GM21786 (cell line): ENCODE results near the gene ALDH3B2.
"Not testable (repeated sequence)": the region's sequence is repeated elsewhere in the genome, so short reads cannot be mapped to it uniquely, and the experiment has no call there.

ENCODE experiments used
- ATAC-seq: cut with Tn5 transposase; IDR thresholded peaks from one replicate; pipeline ENCODE4 v1.9.1; 2021; ENCODE audit not compliant: unreplicated experiment

Gene ALDH3B2, protein sequence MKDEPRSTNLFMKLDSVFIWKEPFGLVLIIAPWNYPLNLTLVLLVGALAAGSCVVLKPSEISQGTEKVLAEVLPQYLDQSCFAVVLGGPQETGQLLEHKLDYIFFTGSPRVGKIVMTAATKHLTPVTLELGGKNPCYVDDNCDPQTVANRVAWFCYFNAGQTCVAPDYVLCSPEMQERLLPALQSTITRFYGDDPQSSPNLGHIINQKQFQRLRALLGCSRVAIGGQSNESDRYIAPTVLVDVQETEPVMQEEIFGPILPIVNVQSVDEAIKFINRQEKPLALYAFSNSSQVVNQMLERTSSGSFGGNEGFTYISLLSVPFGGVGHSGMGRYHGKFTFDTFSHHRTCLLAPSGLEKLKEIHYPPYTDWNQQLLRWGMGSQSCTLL

DNA sequence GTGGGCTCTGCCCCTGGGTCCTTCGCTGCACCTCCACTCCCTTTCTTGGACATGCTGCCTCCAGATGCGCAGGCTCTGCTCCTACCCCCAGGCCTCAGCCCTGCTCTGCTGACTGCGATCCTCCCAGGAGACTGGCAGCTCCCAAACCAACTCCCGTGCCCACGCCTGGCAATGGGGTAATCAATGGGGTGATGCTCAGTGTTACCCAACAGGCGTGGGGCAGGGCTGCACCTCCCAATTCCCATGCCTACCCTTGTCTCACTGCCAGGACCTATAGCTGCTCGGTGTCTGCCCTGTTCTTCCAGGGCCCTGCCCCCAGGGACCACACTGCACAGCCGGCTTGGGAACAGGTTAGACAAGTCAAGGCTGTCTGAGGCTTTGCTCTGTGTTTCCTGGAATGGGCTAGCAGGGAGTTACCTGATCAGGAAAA, at the start of gene ALDH3B2:
TSS of gene ALDH3B2 (minus strand) at position 182 of the 430 bp plus-strand sequence. CDS start 7,688 bp downstream, outside the sequence.
- ATAC-seq, result no peak

DNA sequence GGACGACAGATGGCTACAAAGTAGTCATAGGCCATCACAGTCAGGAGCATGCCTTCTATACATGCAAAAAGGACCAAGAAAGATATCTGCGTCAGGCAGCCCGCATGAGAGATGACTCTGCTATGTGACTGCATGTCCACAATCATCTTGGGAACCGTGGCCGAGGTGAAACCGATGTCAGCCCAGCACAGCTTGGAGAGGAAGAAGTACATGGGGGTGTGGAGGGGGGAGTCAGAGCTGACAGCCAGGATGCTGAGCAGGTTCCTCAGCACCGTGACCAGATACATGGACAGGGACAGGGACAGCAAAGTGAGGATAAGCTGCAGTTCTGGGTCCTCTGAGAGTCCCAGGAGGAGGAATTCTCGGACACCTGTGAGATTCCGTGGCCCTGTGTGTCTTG, 48.6 kb upstream of the ALDH3B2 start:
- ATAC-seq, result not testable (repeated sequence)

DNA sequence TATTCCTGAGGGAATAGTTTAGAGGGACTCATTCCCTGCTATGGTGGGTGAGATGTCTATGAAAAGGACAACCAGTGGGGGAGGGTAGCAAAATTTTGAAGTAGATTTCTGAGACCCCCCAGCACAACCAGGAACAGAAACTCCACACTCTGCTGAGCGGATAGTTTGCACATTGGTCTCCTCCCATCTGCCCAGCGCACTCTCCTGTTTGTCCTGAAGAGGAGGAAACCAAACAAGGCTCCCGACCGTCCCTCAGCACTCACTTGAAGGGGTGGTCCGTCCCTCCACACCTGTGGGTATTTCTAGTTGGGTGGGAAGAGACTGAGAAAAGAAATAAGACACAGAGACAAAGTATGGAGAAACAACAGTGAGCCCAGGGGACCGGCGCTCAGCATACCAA, 41.8 kb upstream of the ALDH3B2 start:
- not testable (repeated sequence) for ATAC-seq

DNA sequence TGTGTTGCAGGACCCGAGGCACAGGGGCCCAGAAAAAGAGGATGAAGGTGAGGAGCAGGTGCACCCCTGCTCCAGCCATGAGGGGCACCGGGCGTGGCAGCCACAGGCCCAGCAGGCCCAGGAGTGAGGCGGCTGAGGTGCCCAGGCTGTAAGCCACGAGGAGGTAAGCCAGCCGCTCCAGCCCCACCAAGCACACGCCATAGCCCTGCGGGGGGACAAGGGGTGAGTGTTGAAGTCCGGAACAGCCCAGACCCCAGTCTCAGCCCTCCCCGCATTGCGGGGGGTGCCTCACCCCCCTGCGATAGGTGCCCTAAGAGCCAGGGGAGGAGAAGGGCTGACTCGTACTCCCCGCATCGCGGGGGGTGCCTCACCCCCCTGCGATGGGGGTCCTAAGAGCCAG, 41.4 kb upstream of the ALDH3B2 start:
- ATAC-seq, result not testable (repeated sequence)

DNA sequence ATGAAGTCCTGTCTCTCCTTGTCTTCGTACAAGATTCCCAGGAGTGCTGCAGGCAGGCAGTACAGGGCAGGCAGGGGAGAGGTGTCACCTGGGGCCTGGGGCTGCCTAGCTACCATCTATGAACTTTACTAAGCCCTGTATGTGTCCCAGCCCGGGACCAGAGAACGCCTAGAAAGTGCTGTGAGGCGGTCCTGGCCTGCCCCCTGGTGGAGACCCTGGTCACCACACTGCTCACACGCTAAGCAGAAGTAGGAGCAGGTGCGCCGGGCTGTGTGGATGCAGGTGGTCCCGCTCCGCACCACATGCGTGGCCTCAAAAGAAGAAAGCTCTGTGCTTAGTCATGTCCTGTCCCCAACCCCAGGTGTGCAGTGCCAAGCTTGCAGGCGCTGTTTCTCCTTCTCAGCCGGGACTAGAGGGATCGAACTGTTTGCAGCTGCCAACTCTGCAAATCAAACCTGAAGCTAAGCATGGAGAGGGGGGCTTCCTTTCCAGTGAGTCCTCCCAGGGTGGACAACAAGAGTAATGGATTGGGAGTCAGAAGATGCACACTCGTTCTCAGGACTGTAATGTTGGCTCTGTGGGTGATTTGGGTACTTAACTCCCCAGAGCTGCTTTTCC, 39.6 kb upstream of the ALDH3B2 start:
- not testable (repeated sequence) for ATAC-seq

DNA sequence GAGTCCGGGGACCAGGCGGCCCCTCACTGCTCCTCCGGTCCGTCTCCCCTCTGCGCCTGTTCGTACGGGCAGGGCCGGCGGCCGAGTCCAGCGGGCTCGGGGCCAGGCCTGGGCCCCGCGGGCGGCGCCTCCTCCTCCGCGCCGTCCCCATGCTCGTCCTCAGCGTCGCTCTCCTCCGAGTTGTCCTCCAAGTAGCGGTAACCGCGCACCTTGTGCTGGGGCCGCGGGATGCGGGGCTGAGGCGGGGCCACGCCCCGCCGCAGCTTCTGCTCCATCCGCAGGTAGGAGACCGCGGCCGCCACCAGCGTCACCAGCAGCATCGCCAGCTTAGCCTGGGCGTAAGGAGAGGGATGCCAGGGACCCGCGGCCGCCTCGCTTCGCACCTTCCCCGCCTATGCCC, 37.3 kb upstream of the ALDH3B2 start:
- ATAC-seq, result not testable (repeated sequence)

DNA sequence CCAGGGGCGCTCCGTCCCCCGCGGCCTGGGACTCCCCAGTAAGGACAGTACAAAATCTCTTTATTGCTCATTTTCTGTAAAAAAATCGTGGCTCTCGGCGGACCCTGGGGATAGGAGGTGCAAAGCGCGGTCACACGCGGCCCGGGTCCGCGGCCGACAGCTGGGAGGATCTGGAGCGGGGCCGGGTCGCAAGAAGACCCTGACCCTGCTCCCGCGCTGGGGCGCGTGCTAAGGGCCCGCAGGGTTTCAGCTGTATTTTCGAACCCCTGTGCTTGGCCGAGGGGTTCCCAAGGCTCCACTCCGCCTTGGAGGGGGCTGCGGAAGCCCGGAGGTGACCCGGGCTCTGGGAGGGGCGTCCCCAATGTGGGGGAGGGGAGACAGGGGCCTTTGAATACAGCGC, 36.8 kb upstream of the ALDH3B2 start:
- ATAC-seq, result not testable (repeated sequence)

DNA sequence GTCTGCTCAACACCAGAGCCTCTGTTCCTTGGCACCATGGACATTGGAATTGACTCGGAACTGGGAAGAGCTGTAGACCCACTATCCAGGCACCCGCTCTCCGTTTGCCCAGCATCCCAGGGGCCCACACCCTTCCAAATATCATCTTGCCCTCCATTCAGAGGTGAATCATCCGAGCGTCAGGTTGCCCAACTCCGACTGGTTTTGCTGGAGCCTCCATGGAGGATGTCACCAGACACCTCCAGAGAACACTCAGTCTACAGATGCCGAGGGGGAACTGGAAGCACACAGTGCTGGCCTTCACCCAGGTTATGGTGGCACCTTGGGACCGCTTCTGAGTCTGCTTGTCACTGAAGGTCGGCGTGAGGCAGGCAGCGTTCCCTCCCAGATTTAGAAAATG, 35.4 kb upstream of the ALDH3B2 start:
- ATAC-seq, result not testable (repeated sequence)

DNA sequence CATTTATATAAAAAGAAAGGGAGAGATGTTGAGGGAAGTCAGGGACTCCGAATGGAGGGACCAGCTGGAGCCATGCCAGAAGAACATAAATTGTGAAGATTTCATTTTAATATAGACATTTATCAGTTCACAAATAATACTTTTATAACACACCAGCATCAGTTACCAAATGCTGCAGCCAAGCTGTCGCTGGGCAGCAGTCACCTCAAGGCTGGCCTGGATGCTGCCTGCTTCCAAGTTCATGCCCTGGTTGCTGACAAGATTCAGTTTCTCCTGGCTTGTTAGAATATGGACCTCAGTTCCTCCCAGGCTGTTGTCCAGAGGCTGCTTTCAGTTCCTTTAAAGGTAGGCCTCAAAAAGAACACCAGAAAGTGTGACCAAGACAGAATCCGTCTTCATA, 30.8 kb upstream of the ALDH3B2 start:
- ATAC-seq, result no peak

DNA sequence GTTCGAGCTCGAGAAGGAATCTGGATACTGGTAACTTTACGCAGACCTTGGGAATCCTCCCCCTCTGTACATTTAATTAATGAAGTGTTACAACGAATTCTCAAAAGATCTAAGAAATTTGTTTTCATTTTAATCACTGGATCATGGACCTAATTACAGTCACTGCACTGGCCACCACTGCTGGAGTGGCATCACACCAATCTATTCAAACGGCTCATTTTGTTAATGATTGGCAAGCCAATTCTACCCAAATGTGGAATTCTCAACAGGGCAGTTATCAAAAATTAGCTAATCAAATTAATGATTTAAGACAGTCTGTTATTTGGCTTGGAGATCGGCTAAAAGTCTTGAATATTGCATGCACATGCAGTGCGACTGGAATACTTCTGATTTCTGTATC, 30.1 kb upstream of the ALDH3B2 start:
- no peak for ATAC-seq

DNA sequence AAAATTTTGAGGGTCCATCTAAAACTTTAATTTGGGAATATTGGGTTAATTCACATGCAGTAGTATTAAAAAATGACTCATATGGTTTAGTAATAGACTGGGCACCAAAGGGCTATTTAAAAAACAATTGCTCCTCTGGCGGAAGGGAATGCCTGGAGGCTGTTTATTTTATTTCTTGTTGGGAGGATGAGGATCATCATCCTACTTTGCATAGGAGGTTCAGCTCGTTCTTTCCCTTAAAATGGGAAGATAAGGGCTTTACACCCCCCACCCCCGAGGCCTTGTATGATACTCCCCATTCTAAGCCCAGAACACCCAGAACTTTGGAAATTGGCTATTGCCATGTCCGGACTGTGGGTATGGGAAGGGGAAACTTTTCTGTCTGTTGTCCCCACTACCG, 29.3 kb upstream of the ALDH3B2 start:
- ATAC-seq, result not testable (repeated sequence)

DNA sequence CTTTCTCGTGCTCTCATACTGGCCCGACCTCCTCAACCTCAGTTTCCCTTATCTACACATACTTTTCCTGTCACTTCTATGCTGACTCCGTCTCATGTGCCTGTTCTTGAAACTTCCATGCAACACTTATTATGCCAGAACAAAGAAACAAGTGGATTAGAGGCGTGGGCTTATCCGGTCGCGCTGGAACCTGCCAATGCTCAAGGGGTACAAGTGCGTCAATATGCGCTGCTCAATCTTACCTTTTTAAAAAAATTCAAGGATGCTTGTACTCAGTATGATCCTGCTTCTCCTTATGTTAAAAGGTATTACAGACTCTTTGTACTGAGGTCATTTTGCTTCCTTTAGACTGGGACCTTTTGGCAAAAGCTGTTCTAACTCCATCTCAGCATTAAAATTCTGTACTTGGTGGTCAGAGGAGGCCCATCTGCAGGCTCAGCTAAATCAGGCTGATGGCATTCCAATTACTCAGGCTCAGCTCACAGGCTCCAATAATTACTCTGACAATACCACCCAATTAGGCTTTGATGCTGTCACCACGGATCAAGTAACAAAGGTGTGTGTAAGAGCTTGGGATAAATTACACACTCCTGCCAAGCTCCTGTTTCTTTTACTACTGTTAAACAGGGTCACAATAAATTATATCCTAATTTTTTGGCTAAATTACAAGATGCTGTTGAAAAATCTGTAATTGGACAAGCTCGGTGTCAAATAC, 26.3 kb upstream of the ALDH3B2 start:
- no peak for ATAC-seq

DNA sequence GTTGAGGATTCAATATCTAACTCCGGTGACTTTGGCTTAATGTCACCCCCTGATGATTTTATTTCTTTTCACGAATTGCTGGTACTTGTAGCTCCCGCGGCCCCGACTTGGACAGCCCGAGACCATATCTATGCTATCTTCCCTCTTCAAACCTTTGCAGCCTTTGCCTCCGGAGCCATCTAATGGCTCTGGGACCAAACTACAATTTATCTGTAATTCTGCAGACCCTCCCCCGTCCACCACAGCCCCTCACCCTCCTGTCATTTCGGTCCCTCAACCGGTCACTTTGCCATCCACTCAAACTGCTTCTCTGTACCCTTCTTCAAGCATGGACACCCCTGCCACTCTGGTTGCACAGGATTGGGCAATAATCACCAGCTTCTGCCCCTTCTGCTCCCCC, 25.7 kb upstream of the ALDH3B2 start:
- ATAC-seq, result no peak

DNA sequence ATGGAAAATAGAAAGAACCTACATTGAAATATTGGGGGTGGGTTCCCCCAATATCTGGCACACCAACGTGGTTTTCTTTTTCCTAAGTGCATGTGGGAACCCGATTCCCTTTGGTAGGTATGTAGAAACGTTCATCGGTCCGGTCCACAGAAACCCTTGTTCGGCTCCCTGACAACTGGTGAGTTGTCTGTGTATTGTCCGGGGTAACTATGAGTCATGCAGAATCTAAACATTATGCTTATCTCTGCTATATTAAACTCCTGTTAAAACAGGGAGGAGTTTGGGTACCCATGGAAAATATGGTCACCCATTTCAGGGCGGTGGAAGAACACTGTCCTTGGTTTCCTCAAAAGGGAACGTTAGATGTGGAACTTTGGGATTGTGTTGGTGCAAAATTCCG, 25.1 kb upstream of the ALDH3B2 start:
- no peak for ATAC-seq

DNA sequence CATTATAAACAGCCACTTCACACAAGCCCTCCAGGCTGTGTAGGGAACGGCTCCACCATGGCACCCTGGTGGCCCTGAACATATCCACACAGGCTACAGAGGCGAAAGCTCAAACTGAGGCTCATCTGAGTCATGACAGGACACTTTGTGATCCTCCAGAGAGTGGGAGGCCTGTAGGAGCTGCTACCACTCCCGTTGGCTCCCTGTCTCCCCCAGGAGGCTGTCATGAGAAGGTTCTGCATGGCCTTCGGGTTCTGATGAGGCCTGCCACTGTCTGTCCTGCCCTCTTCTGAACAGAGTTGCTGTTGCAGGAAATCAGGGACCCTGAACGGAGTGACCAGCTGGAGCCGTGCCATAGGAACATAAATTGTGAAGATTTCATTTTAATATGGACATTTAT, 23.8 kb upstream of the ALDH3B2 start:
- ATAC-seq, result no peak

DNA sequence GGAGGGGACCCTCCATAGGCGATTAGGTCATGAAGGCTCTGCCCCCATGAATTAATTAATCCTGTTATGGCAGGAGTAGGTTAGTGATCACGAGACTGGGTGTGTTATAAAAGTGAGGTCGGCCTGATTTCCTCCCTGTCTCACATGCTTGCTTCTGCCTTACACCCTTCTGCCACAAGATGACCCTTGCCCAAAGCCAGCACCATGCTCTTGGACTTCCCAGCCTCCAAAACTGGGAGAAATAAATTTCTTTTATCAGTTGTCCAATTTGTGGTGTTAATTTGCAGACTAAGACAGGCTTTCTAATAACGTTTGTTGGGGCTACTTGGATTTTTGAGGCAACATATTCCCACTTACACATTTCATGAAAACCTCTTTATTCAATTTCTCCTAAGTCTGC, 23.4 kb upstream of the ALDH3B2 start:
- ATAC-seq, result no peak

DNA sequence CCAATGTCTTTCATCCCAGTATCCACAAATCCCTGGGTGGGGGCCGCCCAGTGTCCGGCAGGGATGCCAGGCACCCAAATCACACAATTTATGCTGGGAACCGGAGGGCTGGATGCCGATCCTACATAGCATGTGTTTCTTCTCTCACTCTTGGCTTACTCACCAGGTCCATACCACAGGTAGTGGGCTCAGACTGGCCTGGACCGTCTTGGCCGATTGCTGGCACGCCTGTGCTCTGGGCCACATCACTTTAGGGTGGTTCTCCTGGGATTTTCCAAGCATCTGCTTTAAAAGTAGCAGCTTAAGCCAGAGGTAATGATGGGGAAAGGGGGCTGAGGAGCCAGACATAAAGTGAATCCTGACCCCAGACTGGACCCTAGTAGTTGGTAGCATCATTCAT, 22.6 kb upstream of the ALDH3B2 start:
- no peak for ATAC-seq

DNA sequence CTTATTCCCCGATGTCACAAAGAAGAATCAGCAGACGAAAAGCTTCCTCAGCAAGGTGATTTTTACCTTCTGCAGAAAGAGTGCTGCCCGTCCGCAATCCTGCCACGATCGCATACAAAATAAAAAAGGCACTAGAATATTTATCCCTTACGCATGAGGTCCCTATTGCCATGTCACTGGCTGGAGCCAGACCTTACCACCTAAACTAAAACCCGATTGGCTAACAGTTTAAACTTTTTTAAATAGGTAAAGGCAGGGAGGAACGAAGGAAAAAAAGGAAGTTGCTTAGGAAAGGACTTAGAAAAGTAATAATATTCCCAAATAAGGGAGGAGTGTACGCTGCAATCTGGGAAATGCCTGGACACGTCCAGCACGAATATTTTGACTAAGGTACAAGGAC, 21.2 kb upstream of the ALDH3B2 start:
- ATAC-seq, result no peak

DNA sequence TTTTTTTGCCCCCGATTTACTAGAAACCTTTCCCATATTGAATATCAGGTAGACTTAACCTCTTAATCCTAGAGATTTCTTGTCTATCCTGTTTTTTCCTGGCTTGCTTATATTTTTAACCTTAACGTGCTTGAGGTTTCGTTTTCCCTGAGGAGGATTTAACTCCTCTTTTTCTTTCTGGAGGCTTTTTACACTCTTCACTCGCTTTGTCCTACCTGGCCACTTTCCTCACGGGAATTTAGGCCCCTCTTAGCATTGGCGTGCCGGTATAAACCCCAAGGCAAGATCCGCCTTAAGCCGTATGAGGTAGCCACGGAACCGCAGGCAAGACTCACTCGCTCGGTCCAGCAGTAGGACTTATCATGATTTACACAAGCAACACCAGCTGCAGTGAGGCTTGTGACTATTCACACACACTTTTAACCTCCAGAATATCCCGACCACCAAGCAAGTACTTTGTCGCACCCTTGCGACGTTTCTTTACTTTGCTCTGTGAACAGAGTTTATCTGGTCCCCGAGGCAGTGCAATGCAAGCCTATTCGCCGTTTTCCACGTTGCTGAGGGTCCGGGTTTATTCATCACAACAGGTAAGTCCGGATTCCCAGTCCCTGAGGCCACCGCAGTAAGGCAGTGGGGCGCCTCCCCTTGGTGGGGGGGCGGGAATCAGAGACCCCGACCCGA, 20.6 kb upstream of the ALDH3B2 start:
- ATAC-seq, result no peak

DNA sequence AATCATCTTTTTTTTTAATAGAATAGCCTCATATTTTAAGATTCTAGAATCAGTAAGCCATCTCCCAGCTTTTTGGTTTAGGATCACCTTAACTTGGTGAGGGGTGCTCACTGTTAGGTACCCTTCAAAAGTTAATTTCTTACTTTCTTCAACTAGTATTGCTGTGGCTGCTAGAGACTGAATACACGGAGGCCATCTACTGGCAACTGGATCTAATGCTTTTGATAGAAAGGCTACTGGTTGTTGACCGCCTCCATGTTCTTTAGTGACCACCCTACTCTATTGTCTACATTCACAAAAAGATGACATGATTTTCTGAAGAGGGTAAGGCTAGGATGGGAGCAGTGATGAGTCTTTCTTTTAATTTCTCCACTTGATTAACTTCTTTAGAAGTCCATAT, 16.7 kb upstream of the ALDH3B2 start:
- ATAC-seq, result no peak

DNA sequence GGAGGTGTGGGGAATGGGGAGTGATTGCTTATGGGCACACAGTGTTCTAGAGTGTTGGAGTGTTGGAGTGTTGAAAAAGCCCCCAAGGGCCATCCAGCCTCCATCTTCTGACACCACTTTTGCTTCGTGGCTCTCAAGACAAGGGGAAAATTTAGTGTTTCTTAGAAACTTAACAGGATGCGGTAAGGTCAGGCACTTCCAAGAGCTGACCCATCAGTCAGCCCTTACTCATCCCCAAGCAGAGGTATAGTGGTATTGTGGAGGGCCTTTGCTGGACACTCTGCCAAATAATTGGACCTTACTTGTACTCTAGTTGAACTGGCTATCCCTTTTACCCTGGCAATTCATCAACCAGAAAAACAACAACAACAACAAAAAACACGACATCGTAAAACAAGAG, 14.8 kb upstream of the ALDH3B2 start:
- no peak for ATAC-seq
